GM12878 (cell line): ENCODE data around the gene ACOX1. TPM values are rescaled to one million over a fixed set of nuclear protein-coding genes. Genes with fewer than 3 reads are reported as not detected.
A peak's percentile ranks its signal among the peaks of the same experiment; 100 is the strongest.

ENCODE experiments used
- ATAC-seq: fragments of 200-7000 bp; cut with Tn5 transposase; 3 replicates; pipeline ENCODE4 v1.9.1; 2020; ENCODE audit warnings: mild to moderate bottlenecking, moderate library complexity
- BruUV-seq: library from RNA; stranded (reverse); fragments of 400-500 nt; replicated peaks from 2 replicates; lab custom pipeline; 2021; lab: Mats Ljungman, UMichigan
- CTCF ChIA-PET: fragments of 300-600 bp; sonication (Branson Sonifier 250); formaldehyde crosslinking; extraction: SDS; loops from one replicate; lab custom pipeline; 2021; ENCODE audit warnings: inconsistent platforms; lab: Yijun Ruan, JAX
- POLR2A ChIA-PET: fragments of 350-600 bp; formaldehyde crosslinking; extraction: SDS; loops from one replicate; lab custom pipeline; 2021; ENCODE audit warnings: inconsistent platforms; lab: Charles Lee
- RAD21 ChIA-PET: fragments of 300-600 bp; sonication (Branson Sonifier 250); formaldehyde crosslinking; loops from one replicate; lab custom pipeline; 2023; ENCODE audit warnings: antibody characterized with exemption; ENCODE audit not compliant: unreplicated experiment; lab: Charles Lee
- SMC1A ChIA-PET: fragments of 300-600 bp; sonication (Branson Sonifier 250); formaldehyde crosslinking; loops from one replicate; lab custom pipeline; 2023; ENCODE audit not compliant: unreplicated experiment, uncharacterized antibody; lab: Charles Lee
- DNase-seq: peaks from one replicate; pipeline ENCODE4 v3.0.0-alpha.2; 2011; ENCODE audit warnings: low read depth, low spot score
- FAIRE-seq: peaks from 3 replicates; lab custom pipeline; 2011; peaks lifted over from hg19 to GRCh38; lab: Jason Lieb, UNC
- H2AFZ ChIP-seq: 2 replicates; pipeline ENCODE4 v1.6.0; 2011; ENCODE audit warnings: low read depth, low read length, control low read depth; ENCODE audit not compliant: control insufficient read depth
- H3K27ac ChIP-seq: 2 replicates; pipeline ENCODE4 v1.5.1; 2011; ENCODE audit warnings: control low read depth; ENCODE audit not compliant: control insufficient read depth, insufficient read depth
- H3K27me3 ChIP-seq, 2 experiments: replicated peaks in 1 of 2; 2 replicates each; pipeline versions ENCODE4 v1.6.0 to v1.6.1; 2011; ENCODE audit warnings: low read length in 1 of 2; ENCODE audit not compliant: control insufficient read depth in 2 of 2, insufficient read depth in 2 of 2
- H3K36me3 ChIP-seq, 2 experiments: 2 replicates each; pipeline ENCODE4 v1.5.1; 2011; ENCODE audit warnings: low read length in 1 of 2; ENCODE audit not compliant: control insufficient read depth in 2 of 2, insufficient read depth in 2 of 2
- H3K4me1 ChIP-seq: 2 replicates; pipeline ENCODE4 v1.6.1; 2011; ENCODE audit warnings: mild to moderate bottlenecking, low read length, moderate library complexity, mixed read lengths; ENCODE audit not compliant: control insufficient read depth, insufficient read depth
- H3K4me2 ChIP-seq: 2 replicates; pipeline ENCODE4 v1.6.0; 2011; ENCODE audit warnings: control low read depth; ENCODE audit not compliant: control insufficient read depth, insufficient read depth
- H3K4me3 ChIP-seq: fragments of 200-600 bp; sonication (generic); 2 replicates; pipeline ENCODE4 v1.5.1; 2016
- H3K79me2 ChIP-seq: 2 replicates; pipeline ENCODE4 v1.6.0; 2011; ENCODE audit warnings: low read length; ENCODE audit not compliant: control insufficient read depth, insufficient read depth
- H3K9ac ChIP-seq: 2 replicates; pipeline ENCODE4 v1.8.0; 2011; ENCODE audit warnings: low read length, control low read depth, mixed read lengths; ENCODE audit not compliant: control insufficient read depth, insufficient read depth
- H3K9me3 ChIP-seq: replicated peaks from 3 replicates; pipeline ENCODE4 v1.5.1; 2011; ENCODE audit warnings: mild to moderate bottlenecking, low read length; ENCODE audit not compliant: control insufficient read depth, insufficient read depth
- H4K20me1 ChIP-seq: 2 replicates; pipeline ENCODE4 v1.6.0; 2011; ENCODE audit not compliant: control insufficient read depth, insufficient read depth
- CTCF ChIP-seq, 3 experiments: IDR thresholded peaks in 2 of 3; conservative IDR thresholded peaks in 1 of 3; 2 replicates each; pipeline ENCODE4 v1.5.1; 2011; ENCODE audit warnings: low read depth in 3 of 3, low read length in 3 of 3, mild to moderate bottlenecking in 3 of 3, control low read depth in 2 of 3, moderate library complexity in 2 of 3, inconsistent platforms in 1 of 3, mixed read lengths in 1 of 3; ENCODE audit not compliant: control insufficient read depth in 2 of 3, insufficient read depth in 1 of 3; ENCODE audit errors: extremely low read depth in 1 of 3
- DPF2 ChIP-seq: fragments of 450-650 bp; IDR thresholded peaks from 2 replicates; pipeline ENCODE4 v1.6.1; 2017; ENCODE audit warnings: mild to moderate bottlenecking
- EP300 ChIP-seq, 2 experiments: fragments of 150-350 bp in 1 of 2; IDR thresholded peaks; 2 replicates each; pipeline ENCODE4 v1.6.1; 2011 to 2012; ENCODE audit warnings: low read depth in 2 of 2, low read length in 2 of 2, borderline replicate concordance in 1 of 2, improper control_type of control experiment in 1 of 2, inconsistent platforms in 1 of 2; ENCODE audit not compliant: control insufficient read depth in 1 of 2
- FOXM1 ChIP-seq: IDR thresholded peaks from 2 replicates; pipeline ENCODE4 v1.6.1; 2012; ENCODE audit warnings: low read depth, mild to moderate bottlenecking, inconsistent platforms, low read length, moderate library complexity
- IKZF1 ChIP-seq: fragments of 450-650 bp; conservative IDR thresholded peaks from 2 replicates; pipeline ENCODE4 v1.6.1; 2017; ENCODE audit warnings: antibody characterized with exemption, mild to moderate bottlenecking
- MEF2A ChIP-seq: IDR thresholded peaks from 2 replicates; pipeline ENCODE4 v1.6.1; 2011; ENCODE audit warnings: low read depth, mild to moderate bottlenecking, low read length, moderate library complexity; ENCODE audit not compliant: insufficient read depth
- MLLT1 ChIP-seq: fragments of 450-650 bp; IDR thresholded peaks from 2 replicates; pipeline ENCODE4 v1.6.1; 2016; ENCODE audit warnings: mild to moderate bottlenecking
- NBN ChIP-seq: fragments of 450-650 bp; IDR thresholded peaks from 2 replicates; pipeline ENCODE4 v1.6.1; 2016
- POLR2A ChIP-seq: IDR thresholded peaks from 2 replicates; pipeline ENCODE4 v1.6.1; 2011; ENCODE audit warnings: low read depth, mild to moderate bottlenecking, low read length
- SP1 ChIP-seq: IDR thresholded peaks from one replicate; pipeline ENCODE4 v1.6.1; 2011; ENCODE audit warnings: low read depth, low read length
- TARDBP ChIP-seq: IDR thresholded peaks from 2 replicates; pipeline ENCODE4 v1.6.1; 2016; ENCODE audit warnings: borderline replicate concordance
- TCF12 ChIP-seq: IDR thresholded peaks from 2 replicates; pipeline ENCODE4 v1.6.1; 2011; ENCODE audit warnings: low read depth, mild to moderate bottlenecking, low read length
- WGBS: methylation state at CpG from one replicate; pipeline ENCODE4 v1.1.6; 2016; ENCODE audit warnings: low lambda C conversion rate; ENCODE audit not compliant: insufficient replicate concordance, insufficient coverage; ENCODE audit errors: missing lambda C conversion rate; 5-methylcytosine and 5-hydroxymethylcytosine counted together
- in situ Hi-C: fragments of 300-500 bp; cut with MboI; formaldehyde crosslinking; loops from 9 replicates; pipeline ENCODE4 v1.14.3; 2018; ENCODE audit warnings: mixed read lengths
- intact Hi-C: fragments of 100-400 bp; cut with micrococcal nuclease; formaldehyde crosslinking; loops from one replicate; pipeline ENCODE4 v1.14.2; 2022; ENCODE audit not compliant: unreplicated experiment
- polyA plus RNA-seq, 11 experiments: library from polyadenylated mRNA; depleted of rRNA in 4 of 11; unstranded in 6 of 11; stranded (reverse) in 5 of 11; fragments of >200 nt; fragmentation: Nextera tagmentation in 4 of 11; fragmentation: Illumina TruSeq in 1 of 11; extraction: Ambion mirVana in 4 of 11; extraction: Trizol in 1 of 11; gene quantifications; 1 replicate in 1 of 11; 2 replicates in 10 of 11; pipeline versions ENCODE4 v1.2.1 to v1.2.3, GENCODE V29; 2011 to 2016; ENCODE audit warnings: inconsistent platforms in 2 of 11, missing spikeins in 2 of 11, low read depth in 1 of 11
- total RNA-seq, 4 experiments: library from RNA; depleted of rRNA in 3 of 4; stranded (reverse); fragments of >200 nt in 3 of 4; fragmentation: Illumina TruSeq in 1 of 4; extraction: Trizol in 1 of 4; gene quantifications; 2 replicates each; pipeline versions ENCODE4 v1.2.1 to v1.2.3, GENCODE V29; 2013 to 2021
- TF ChIP-seq, protein P1 (sequence below): fragments of 450-650 bp; formaldehyde crosslinking; IDR thresholded peaks from 2 replicates; pipeline ENCODE4 v1.5.0; 2022; ENCODE audit warnings: mild to moderate bottlenecking, missing genetic modification characterization

Gene ACOX1
- total and polyA plus RNA-seq, 10 of the 15 experiments (the other 5 are each of a cell fraction or from before 2014, with no cell fraction given): 6.5 to 26.2 (median 21.6) TPM

DNA sequence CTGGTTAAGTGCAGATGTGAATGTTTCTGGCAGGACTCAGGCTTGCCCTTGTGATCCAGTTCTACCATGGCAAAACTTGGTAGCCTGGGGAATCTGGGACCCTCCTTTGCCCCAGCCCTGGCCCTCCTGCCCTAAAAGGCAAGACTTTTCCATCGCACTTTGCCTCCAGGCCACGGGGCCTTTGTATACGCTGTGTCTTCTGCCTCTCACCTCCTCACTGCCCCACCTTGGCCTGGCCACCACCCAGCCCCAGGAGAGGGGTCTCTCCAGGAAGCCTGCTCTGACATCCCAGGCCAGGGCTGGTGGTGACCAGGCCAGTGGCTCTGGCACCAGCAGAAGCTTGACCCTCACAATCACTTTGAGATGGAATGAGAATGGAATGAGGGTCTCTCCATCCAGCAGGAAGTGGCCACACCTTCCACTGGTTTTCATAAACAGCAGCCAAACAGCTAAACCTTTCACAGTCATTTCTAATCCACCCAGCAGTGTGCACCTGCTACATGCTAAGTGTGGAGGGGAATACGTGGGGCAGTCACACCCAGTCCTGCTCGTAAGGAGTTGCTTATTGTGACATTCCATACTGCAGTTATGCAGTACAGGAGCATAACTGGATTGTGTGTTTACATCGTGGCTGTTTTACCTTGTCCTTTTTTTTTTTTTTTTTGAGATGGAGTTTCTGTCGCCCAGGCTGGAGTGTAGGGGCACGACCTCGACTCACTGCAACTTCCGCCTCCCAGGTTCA is 72.7 kb downstream of the ACOX1 start (continued):
- TF ChIP-seq MEF2A (no peak), POLR2A (no peak), EP300 (IDR thresholded peaks at IDR 0.05; ENCODE audit: borderline replicate concordance in 1 of 2, control insufficient read depth in 1 of 2, low read depth in 2 of 2, low read length in 2 of 2) (no peak), IKZF1 (no peak), TCF12 (no peak), DPF2 (no peak), TARDBP (no peak)

- intact Hi-C loops: loop anchor here (1.0 kb wide), 1 partner anchor 100 kb away; no protein-coding TSS in a partner anchor
- H3K9ac ChIP-seq: peak within 1 kb of the TSS; percentile 87
- SMC1A ChIA-PET: interaction anchor here (0.7 to 3.8 kb wide), 7 partner anchors 22 to 141 kb away, joined by 3 to 61 read pairs (median 3); partner anchors contain the start of genes CDK3 and FBF1
- no peaks in the 10 kb centered on the region; the same call in 1 of the 2 replicates for H3K4me1 ChIP-seq
- H3K79me2 ChIP-seq: peaks cover 11% of the 10 kb centered on the region
- no TSS peak for BruUV-seq
- no peaks in the 10 kb centered on the region for H4K20me1 ChIP-seq
- in situ Hi-C loops: loop anchor here (5.0 kb wide), 1 partner anchor 102 kb away; no protein-coding TSS in a partner anchor
- H3K4me2 ChIP-seq: peak within 1 kb of the TSS; percentile 92
- peak; percentile 80 for DNase-seq
- peak within 1 kb of the TSS; percentile 71 for H3K27ac ChIP-seq
- POLR2A ChIA-PET: interaction anchor here (0.5 to 1.6 kb wide), 13 partner anchors 9 to 369 kb away, joined by 3 to 8 read pairs (median 4); partner anchors contain the start of genes CDK3, TRIM65 and WBP2
- H3K27me3 ChIP-seq: no peaks in the 10 kb centered on the region
- peak; percentile 99 for ATAC-seq
- no peaks in the 10 kb centered on the region for H3K9me3 ChIP-seq
- peak within 1 kb of the TSS; percentile 73 for H2AFZ ChIP-seq
- CTCF ChIA-PET: interaction anchor here (0.9 to 4.8 kb wide), 25 partner anchors 10 to 492 kb away, joined by 3 to 128 read pairs (median 5); partner anchors contain the start of genes ACOX1, CDK3, EXOC7 and FBF1
- peak; percentile 97 for FAIRE-seq
- RAD21 ChIA-PET: interaction anchor here (0.6 to 3.7 kb wide), 13 partner anchors 16 to 364 kb away, joined by 3 to 35 read pairs (median 4); partner anchors contain the start of genes ACOX1, CDK3 and TEN1
- peaks cover 6 to 11% of the 10 kb centered on the region in 2 experiments; a peak in 3 of 4 replicates for H3K36me3 ChIP-seq
- peak within 1 kb of the TSS; percentile 95 for H3K4me3 ChIP-seq
- WGBS: 1% methylated on average over 53 of the region's 69 CpGs
- TF ChIP-seq, protein P1, sequence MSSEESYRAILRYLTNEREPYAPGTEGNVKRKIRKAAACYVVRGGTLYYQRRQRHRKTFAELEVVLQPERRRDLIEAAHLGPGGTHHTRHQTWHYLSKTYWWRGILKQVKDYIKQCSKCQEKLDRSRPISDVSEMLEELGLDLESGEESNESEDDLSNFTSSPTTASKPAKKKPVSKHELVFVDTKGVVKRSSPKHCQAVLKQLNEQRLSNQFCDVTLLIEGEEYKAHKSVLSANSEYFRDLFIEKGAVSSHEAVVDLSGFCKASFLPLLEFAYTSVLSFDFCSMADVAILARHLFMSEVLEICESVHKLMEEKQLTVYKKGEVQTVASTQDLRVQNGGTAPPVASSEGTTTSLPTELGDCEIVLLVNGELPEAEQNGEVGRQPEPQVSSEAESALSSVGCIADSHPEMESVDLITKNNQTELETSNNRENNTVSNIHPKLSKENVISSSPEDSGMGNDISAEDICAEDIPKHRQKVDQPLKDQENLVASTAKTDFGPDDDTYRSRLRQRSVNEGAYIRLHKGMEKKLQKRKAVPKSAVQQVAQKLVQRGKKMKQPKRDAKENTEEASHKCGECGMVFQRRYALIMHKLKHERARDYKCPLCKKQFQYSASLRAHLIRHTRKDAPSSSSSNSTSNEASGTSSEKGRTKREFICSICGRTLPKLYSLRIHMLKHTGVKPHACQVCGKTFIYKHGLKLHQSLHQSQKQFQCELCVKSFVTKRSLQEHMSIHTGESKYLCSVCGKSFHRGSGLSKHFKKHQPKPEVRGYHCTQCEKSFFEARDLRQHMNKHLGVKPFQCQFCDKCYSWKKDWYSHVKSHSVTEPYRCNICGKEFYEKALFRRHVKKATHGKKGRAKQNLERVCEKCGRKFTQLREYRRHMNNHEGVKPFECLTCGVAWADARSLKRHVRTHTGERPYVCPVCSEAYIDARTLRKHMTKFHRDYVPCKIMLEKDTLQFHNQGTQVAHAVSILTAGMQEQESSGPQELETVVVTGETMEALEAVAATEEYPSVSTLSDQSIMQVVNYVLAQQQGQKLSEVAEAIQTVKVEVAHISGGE: no peak
- TF ChIP-seq NBN (peak; percentile 91; the same call in 1 of the 2 replicates), SP1 (peak; percentile 55), DPF2 (peak; percentile 87), FOXM1 (peak; percentile 72; the same call in 1 of the 2 replicates), CTCF (IDR thresholded peaks at IDR 0.05 in 2 of 3, conservative IDR thresholded peaks at IDR 0.05 in 1 of 3; ENCODE audit: control insufficient read depth in 2 of 3, extremely low read depth in 1 of 3, insufficient read depth in 1 of 3, low read depth in 3 of 3, low read length in 3 of 3) (peak; percentile 87 to 98 (median 90); a peak in 5 of 6 replicates), MLLT1 (peak; percentile 87)
Observed at GRCh38 chr17:75904749-75905521, 74.0 kb downstream of the ACOX1 start, which contains the start of gene MRPL38. Gene MRPL38 (minus strand): TSS chr17:75904884. CDS start chr17:75904875, 9 bp downstream.
